DLD1 (cell line): Measurements from ENCODE around the gene MAGEB17.
"Not testable (repeated sequence)": the region's sequence is repeated elsewhere in the genome, so short reads cannot be mapped to it uniquely, and the experiment has no call there.

Source experiments
- in situ Hi-C: cut with HindIII; loops from 2 replicates; pipeline ENCODE4 v1.10.0; 2017; ENCODE audit warnings: low sequenced_read_pairs

MAGEB17 gene

DNA sequence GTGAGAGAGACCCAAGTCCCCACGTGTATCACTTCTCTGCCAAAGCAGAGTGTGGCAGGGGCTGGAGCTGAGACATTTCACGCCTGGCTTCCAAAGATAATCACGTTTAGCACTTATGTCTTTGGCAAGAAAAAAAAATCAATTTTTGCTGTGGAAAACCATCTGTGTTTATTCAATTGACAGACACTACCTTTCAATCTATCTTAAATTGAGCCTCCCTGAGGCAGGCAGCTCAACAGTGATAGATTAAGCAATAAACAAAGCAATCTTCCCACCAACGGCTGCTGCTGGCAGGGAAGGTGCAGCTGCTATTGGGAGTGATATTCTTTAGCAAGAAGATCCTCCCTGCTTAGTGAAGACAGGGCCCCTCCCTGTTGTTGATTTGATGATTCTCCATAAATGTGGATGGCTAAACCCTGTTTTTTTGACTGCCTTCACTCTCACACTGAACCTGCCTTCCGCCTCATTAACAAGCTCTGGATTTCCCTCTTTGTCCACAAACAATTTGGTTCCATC, 11.6 kb upstream of the MAGEB17 start:
- in situ Hi-C loops: no loop called here

DNA sequence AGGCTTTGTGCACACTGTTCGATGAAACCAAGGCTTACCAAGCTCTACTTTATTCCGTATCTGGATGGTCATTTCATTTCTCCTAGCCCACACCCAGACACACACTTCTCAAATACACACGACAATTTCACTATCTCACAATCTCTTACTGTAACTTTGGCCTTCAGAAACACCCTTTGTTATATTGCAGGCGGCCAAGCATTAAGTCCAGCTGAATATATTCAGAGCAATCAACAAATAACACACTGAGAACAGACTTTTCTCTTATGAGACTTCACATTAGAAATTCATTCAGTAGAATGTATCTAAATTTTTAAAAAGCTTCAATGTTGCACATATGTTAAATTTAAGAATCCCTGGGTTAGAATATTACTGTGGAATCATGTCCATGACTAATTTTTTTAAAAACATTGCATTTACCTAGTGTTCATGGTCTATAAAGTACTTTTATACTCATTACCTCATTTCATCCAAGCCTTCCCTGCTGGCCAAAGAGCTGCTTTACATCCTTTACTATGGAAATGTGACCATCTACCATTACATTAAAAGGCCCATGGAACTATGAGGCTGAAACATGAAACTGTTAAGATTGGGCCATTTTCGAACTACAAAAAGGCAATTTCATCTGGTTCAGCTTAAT, 10.5 kb upstream of the MAGEB17 start:
- in situ Hi-C loops: no loop called here

DNA sequence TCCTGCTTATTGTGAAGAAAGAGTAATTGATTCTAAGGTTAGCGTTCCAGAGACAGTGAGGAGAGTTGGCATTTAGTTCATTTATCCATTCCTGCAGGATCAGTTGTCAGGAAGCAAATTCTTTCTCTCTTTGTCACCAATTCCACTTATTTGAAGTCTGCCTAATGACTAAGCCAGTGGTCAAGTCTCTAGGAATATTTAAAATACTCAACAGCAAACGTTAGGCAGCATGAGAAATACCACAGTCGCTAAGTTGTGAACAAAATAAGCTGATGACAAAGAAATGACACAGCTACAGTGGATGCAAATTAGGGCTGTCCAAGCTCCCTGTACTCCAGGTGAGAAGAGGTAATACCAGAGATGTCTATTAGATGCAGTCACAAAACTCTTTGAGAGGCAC, 6.6 kb upstream of the MAGEB17 start:
- in situ Hi-C loops: no loop called here

GRCh38 chrX:16161173-16161572, 6.1 kb upstream of the MAGEB17 start:
- in situ Hi-C loops: not testable (repeated sequence)

GRCh38 chrX:16162391-16162790, 4.9 kb upstream of the MAGEB17 start:
- in situ Hi-C loops: no loop called here

DNA sequence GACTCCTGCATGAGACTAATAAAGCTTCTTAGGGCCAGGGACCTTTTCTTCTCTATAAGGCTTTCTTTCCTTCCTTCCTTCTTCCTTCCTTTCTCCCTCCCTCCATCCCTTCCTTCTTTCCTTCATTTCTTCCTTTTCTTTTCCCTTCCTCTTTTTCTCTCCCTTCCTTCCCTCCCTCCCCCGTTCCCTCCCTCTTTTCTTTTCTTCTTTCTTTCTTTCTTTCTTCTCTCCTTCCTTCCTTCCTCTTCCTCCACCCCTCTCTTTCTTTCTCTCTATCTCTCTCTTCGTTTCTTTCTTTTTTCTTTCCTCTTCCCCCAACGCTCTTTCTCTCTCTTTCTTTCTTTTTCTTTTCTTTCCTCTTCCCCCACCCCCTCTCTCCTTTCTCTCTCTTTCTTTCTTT, 2.5 kb upstream of the MAGEB17 start:
- in situ Hi-C loops: no loop called here

DNA sequence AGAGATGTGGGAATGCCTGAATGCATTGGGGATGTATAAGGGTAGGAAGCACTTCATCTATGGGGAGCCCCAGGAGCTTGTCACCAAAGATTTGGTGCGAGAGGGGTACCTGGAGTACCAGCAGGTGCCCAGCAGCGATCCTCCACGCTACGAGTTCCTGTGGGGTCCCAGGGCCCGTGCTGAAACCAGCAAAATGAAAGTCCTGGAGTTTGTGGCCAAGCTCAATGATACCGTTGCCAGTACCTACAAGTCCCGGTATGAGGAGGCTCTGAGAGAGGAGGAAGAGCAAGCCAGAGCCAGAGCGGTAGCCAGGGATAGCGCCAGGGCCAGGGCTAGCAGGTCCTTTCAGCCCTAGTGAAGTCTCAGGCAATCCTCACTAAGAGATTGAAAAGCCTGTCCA, 3.8 kb downstream of the MAGEB17 start:
- in situ Hi-C loops: no loop called here

DNA sequence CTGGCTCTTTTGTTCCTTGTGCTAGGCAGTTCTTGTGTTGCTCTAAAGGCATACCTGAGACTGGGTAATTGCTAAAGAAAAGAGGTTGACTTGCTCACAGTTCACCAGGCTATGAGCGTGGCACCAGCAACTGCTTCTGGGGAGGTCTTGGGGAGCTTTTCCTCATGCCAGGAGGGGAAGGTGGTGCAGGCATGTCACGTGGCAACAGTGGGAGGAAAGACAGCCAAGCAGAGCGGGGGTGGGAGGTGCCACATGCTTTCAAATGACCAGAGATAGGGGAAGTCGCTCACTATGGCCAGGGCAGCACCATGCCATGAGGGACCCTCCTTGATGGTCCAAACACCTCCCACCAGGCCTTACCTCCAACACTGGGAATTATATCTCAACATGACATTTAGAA, 4.7 kb downstream of the MAGEB17 start:
- in situ Hi-C loops: no loop called here

- in situ Hi-C loops: no loop called here
These were observed 5.1 kb downstream of the MAGEB17 start for GRCh38 chrX:16172391-16172790.

GRCh38 chrX:16175329-16176061, 8.2 kb downstream of the MAGEB17 start:
- in situ Hi-C loops: no loop called here

- in situ Hi-C loops: no loop called here
These were observed 10.0 kb downstream of the MAGEB17 start for GRCh38 chrX:16177260-16177659.

GRCh38 chrX:16183843-16184242, 16.6 kb downstream of the MAGEB17 start:
- in situ Hi-C loops: not testable (repeated sequence)

DNA sequence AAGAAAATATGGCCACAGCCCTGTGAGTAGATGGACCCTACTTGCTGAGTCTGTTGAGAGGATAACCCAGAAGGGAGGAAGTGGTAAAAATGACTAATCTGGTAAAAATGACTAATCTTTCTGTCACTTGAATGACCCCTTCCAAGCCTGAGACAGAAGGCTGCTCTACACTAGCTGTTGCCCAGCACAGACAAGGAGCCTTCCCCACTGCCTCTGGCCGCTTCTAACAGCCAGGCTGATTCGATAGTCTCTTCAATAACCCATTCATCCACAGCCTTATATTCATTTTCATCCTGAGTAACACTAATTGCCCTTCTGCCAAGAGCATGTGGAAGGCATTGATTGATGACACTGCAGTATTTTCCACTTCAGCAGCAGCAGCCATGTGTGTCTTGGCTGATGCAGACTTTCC, 18.4 kb downstream of the MAGEB17 start:
- in situ Hi-C loops: no loop called here

- in situ Hi-C loops: no loop called here
These were observed 19.2 kb downstream of the MAGEB17 start for GRCh38 chrX:16186380-16187007.

GRCh38 chrX:16187024-16187760, 19.9 kb downstream of the MAGEB17 start:
- in situ Hi-C loops: no loop called here

DNA sequence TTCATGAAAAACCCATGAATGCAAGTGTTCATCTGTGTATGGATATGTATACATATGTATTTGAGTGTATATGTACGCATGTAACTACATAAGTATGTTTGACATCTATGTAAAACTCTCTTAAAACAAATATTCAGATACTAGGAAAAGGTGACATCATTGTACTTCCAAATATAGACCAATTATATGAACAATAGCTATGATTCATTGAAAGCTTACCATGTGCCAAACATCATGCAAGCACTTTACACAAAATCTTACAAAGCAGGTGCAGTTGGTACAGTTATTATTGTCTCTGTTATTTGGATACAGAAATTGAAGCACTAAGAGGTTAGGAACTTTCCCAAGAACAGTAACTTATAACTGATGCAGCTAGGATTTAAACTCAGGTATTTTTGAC, 21.4 kb downstream of the MAGEB17 start:
- in situ Hi-C loops: no loop called here

DNA sequence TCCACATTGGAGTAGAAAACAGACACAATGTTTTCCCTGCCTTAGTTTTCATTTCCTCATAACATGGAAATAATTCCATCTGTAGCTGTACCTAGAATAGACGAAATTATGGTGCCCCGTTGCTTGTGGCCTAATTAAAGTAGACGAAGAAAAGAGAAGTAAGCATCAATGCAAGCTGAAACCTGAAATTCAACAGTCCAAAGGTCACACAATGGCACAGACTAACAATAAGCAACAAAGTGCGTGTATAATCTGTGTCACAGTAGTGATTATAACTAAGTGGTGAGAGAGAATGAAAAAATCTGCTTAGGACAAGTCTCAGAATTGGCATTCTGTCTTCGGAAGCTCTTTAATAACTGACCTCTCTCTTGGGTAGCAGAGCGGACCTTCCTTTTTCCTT, 24.3 kb downstream of the MAGEB17 start:
- in situ Hi-C loops: no loop called here

GRCh38 chrX:16196829-16197228, 29.5 kb downstream of the MAGEB17 start:
- in situ Hi-C loops: no loop called here

DNA sequence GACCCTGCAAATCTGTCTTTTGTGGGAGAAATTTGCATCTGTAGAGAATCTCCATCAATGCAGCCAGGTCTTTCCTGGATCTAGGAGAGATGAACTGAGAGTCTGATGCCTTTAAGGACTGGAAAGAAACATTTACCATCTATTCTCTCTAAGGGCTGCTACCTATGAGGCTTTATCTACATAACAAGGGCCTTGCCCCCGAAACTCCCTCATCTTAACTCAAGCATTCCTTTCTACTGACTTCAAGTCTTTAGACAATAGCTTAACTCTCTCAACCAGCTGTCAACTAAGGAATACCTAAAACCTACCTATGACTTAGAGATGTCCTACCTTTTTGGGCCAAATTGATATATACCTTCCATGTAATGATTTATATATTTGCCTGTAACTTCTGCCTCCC, 32.1 kb downstream of the MAGEB17 start:
- in situ Hi-C loops: no loop called here

DNA sequence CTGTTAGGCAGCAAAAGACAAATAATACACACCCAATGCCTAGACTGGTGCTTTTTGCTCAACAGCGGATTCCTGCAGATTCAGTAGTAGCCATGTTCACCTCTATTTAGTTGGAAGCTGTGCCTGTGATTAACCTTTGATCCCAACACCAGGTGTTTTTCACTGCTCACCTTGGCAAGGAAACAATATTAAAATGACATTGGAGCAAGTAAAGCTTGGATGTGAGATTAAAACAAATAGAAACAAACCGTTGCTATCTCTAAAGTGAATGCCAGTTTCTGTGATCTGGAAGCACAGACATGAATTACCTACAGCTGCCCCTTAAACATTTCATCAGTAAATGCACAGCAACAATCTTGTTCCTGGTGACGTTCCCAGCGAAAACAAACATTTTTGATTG, 35.7 kb downstream of the MAGEB17 start:
- in situ Hi-C loops: no loop called here

GRCh38 chrX:16204538-16204937, 37.3 kb downstream of the MAGEB17 start:
- in situ Hi-C loops: no loop called here
